Peyer's patch (tissue), 4 donors: ENCODE results near the gene HELZ2.

Experiments
- CTCF ChIP-seq, 6 experiments: fragments of 450-650 bp in 4 of 6; fragments of 200-600 bp in 2 of 6; sonication (generic) in 1 of 6; IDR thresholded peaks; one replicate each; pipeline ENCODE4 v1.5.1; 2017 to 2019; ENCODE audit warnings: antibody characterized with exemption in 6 of 6, mild to moderate bottlenecking in 3 of 6, moderate library complexity in 1 of 6
- POLR2A ChIP-seq, 2 donors: fragments of 450-650 bp; IDR thresholded peaks; one replicate each; pipeline ENCODE4 v1.5.1; 2017; ENCODE audit warnings: antibody characterized with exemption in 2 of 2, mild to moderate bottlenecking in 2 of 2, moderate library complexity in 2 of 2

GRCh38 chr20:63611646-63612045 lies 37.6 kb upstream of the HELZ2 start:
- no peak for TF ChIP-seq CTCF (IDR thresholded peaks at IDR 0.05)
- TF ChIP-seq POLR2A (IDR thresholded peaks at IDR 0.05), result no peak
